Retinal pigment epithelial cell (primary cell): ENCODE data around the gene GCKR.

Source experiments
- DNase-seq: peaks from one replicate; pipeline ENCODE4 v3.0.0-alpha.2; 2010; ENCODE audit warnings: low read depth
- H3K4me3 ChIP-seq: 2 replicates; pipeline ENCODE4 v1.5.1; 2011; ENCODE audit warnings: mild to moderate bottlenecking, low read length, control low read depth, moderate library complexity
- TF ChIP-seq, protein P1 (sequence below): conservative IDR thresholded peaks from 2 replicates; pipeline ENCODE4 v1.5.1; 2011; ENCODE audit warnings: low read depth, low read length, control low read depth, inconsistent platforms

Gene GCKR

DNA sequence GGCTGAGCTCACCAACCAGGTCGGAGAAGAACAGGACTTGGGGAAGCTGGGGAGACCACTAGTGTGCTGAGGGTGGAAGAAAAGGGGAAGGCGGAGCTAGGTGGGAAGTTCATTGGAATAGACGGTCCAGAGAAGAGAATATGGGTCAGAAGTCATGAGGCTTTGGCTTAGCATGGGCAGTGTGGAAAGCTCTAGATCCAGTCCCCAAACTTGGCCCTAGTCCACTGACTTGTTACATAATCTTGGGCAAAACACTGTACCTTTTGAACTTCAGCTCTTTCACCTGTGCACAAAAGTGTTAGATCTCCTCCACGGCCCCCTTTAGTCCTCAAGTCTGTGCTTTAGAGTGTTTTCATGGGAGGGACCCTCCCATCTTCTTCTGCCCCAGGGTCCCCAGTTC lies 10.7 kb downstream of the GCKR start:
- TF ChIP-seq, protein P1, sequence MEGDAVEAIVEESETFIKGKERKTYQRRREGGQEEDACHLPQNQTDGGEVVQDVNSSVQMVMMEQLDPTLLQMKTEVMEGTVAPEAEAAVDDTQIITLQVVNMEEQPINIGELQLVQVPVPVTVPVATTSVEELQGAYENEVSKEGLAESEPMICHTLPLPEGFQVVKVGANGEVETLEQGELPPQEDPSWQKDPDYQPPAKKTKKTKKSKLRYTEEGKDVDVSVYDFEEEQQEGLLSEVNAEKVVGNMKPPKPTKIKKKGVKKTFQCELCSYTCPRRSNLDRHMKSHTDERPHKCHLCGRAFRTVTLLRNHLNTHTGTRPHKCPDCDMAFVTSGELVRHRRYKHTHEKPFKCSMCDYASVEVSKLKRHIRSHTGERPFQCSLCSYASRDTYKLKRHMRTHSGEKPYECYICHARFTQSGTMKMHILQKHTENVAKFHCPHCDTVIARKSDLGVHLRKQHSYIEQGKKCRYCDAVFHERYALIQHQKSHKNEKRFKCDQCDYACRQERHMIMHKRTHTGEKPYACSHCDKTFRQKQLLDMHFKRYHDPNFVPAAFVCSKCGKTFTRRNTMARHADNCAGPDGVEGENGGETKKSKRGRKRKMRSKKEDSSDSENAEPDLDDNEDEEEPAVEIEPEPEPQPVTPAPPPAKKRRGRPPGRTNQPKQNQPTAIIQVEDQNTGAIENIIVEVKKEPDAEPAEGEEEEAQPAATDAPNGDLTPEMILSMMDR, result no peak
- no peak for DNase-seq
- no peak overlapping the region for H3K4me3 ChIP-seq

DNA sequence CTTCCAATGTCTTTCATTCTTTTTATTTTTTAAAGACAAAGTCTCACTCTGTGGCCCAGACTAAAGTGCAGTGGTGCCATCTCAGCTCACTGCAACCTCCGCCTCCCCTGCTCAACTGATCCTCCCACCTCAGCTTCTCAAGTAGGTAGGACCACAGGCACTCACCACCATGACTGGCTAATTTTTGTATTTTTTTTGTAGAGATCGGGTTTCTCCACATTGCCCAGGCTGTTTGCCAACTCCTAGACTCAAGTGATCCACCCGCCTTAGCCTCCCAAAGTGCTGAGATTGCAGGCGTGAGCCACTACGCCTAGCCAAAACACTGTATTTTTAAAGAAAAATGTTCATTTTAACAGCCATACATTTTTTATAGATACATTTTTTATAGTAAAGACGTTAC lies 12.7 kb downstream of the GCKR start:
- TF ChIP-seq, protein P1, result no peak
- DNase-seq, result no peak

DNA sequence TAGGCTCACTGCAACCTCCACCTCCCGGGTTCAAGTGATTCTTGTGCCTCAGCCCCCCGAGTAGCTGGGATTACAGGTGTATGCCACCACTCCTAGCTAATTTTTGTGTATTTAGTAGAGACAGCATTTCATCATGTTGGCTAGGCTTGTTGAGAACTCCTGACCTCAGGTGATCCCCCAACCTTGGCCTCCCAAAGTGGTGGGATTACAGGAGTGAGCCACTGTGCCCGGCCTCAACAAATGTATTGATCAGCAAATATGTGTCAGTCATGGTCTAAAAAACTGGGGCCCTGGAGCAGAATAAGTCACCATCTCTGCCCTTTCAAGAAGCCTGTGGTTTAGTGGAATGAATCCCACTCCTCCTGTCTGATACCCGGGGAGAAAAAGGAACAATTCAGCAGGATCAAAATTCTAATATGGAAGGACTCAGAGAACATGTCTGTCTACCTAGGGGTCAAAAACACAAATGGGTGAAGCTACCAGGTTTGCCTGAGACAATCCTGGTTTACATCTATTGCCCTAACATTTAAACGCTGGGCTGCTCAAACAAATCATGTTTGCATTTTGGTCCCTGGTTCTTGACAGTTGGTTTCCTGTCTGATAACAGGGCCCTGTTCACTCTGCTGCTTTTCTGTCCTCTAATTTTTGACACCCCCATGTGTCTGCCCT lies 21.6 kb downstream of the GCKR start:
- no peak overlapping the region for H3K4me3 ChIP-seq
- DNase-seq, result no peak
- TF ChIP-seq, protein P1, result no peak

More for the DNA sequence above, 12.7 kb downstream of the GCKR start:
- H3K4me3 ChIP-seq, result no peak overlapping the region

DNA sequence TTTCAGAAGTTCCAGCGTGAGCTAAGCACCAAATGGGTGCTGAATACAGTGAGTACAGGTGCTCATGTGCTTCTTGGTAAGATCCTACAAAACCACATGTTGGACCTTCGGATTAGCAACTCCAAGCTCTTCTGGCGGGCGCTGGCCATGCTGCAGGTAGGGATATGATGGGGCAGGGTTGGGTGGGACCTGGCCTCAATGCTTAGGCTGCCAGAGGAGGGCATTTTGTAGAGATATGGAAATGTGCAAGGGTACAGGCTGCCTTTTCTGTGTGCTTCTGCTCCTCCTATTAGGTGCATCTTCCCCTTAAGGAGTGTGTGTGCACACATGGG lies 22.1 kb downstream of the GCKR start:
- TF ChIP-seq, protein P1, result no peak
- H3K4me3 ChIP-seq, result no peak overlapping the region
- no peak for DNase-seq

DNA sequence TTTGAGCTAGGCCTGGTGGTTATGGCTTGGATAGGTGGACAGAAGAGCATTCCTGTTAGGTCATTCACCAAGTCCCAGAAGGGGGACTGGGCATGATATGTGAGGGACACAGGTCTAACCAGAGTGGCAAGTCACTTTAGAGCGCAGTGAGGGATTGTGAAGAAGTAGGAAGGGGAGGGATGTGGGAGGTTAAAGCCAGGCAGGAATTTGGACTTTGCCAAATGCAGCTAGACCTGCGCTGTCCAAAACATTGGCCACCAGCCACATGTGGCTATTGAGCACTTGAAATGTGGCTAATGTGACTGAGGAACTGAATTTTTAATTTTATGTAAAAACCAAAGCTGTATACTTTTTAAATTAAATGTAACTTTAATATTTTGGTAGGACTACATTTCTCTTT lies 23.7 kb downstream of the GCKR start:
- DNase-seq, result no peak
- no peak overlapping the region for H3K4me3 ChIP-seq
- TF ChIP-seq, protein P1, result no peak

DNA sequence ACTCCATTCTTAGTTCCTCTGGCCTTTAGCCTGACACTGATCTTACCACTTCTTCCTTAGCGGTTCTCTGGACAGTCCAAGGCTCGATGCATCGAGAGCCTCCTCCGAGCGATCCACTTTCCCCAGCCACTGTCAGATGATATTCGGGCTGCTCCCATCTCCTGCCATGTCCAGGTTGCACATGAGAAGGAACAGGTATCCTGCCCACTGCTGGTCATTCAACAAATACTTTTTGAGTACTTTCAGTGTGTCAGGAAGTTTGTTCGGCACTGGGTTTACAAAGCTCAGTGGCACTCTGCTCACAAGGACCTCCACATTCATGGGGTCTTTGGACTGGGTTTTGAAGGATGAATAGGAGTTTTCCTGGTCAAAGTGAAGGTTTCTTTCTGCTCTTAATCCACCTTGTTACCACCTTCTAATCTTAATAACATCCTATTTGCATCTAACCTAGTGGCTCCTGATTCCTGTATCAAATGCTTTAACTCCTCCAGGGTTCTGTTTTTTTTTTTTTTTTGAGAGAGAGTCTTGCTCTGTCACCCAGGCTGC lies 25.8 kb downstream of the GCKR start:
- no peak for DNase-seq
- TF ChIP-seq, protein P1, result peak; percentile 4
- H3K4me3 ChIP-seq, result no peak overlapping the region

DNA sequence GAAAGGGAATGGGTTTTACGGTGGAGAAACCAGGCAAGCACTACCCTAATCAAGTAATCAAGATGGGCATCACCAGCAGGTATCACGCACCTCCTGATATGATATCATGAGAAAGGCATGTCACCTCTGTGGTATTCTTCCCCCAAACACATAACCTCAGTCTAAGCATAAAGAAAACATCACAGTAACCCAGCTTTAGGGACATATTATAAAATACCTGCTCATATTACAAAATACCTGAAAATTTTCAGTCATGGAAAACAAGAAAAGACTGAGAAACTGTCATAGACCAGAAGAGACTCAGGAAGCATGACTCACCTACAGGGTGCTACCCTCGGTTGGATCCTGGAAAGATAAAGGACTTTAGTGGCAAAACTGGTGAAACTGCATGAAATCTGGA lies 30.5 kb downstream of the GCKR start:
- H3K4me3 ChIP-seq, result no peak overlapping the region
- TF ChIP-seq, protein P1, result no peak
- DNase-seq, result no peak
